Measurements from ENCODE around the gene AOPEP. TPM values are rescaled to one million over a fixed set of nuclear protein-coding genes. Genes with fewer than 3 reads are reported as not detected.

The AOPEP gene
- polyA plus RNA-seq, 1 of the 3 experiments (the other 2 are of a cell fraction) = 54.6 TPM

DNA sequence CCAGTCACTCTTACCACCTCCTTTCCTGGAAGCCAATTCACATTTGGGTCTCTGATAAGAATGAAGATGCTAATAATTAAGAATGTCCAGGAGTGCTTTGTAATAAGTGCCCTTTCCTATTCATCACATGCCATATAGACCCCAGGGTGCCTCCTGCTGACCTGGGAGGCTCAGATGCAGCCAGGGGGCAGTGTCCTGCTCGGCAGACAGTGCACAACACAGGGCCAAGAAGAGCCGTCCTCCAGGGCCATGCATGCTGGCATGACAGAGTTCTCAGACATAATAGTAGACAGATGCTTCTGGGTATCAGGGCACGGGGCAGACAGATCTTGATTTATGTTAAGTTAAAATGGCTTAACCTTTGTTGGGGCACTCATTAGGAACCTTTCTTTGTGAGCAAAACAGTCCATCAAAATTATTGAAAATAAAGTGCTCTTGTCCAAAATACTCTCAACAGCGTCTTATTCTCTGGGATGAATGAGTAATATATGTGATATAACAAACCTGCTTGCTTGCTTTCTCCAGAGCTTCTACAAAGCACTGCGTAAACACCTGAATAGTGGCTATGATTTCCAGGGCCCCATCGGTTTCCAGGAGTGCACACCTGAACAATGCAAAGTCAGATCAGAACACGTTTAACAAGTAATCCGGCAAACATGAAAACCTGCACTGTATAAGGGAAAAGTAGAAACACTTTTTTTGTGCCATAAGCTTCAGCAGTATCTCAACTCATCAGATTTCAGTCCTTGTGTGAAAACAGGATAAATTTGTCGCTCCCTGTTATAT, 398.3 kb downstream of the AOPEP start (continued):
- TF ChIP-seq, protein P1, sequence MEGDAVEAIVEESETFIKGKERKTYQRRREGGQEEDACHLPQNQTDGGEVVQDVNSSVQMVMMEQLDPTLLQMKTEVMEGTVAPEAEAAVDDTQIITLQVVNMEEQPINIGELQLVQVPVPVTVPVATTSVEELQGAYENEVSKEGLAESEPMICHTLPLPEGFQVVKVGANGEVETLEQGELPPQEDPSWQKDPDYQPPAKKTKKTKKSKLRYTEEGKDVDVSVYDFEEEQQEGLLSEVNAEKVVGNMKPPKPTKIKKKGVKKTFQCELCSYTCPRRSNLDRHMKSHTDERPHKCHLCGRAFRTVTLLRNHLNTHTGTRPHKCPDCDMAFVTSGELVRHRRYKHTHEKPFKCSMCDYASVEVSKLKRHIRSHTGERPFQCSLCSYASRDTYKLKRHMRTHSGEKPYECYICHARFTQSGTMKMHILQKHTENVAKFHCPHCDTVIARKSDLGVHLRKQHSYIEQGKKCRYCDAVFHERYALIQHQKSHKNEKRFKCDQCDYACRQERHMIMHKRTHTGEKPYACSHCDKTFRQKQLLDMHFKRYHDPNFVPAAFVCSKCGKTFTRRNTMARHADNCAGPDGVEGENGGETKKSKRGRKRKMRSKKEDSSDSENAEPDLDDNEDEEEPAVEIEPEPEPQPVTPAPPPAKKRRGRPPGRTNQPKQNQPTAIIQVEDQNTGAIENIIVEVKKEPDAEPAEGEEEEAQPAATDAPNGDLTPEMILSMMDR (IDR thresholded peaks at IDR 0.05) = peak; percentile 43; the same call in 1 of the 2 replicates
- TF ChIP-seq, protein P2, sequence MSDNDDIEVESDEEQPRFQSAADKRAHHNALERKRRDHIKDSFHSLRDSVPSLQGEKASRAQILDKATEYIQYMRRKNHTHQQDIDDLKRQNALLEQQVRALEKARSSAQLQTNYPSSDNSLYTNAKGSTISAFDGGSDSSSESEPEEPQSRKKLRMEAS (IDR thresholded peaks at IDR 0.05; ENCODE audit: low read depth) = no peak
- TF ChIP-seq, protein P3, sequence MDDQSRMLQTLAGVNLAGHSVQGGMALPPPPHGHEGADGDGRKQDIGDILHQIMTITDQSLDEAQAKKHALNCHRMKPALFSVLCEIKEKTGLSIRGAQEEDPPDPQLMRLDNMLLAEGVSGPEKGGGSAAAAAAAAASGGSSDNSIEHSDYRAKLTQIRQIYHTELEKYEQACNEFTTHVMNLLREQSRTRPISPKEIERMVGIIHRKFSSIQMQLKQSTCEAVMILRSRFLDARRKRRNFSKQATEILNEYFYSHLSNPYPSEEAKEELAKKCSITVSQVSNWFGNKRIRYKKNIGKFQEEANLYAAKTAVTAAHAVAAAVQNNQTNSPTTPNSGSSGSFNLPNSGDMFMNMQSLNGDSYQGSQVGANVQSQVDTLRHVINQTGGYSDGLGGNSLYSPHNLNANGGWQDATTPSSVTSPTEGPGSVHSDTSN (IDR thresholded peaks at IDR 0.05) = no peak
- peak; percentile 53; the same call in 1 of the 2 replicates for TF ChIP-seq RCOR1 (IDR thresholded peaks at IDR 0.05; ENCODE audit: low read length)
- 0 out of 2 replicates have a peak, but pooled peaks have one; percentile 10 for TF ChIP-seq GATA2 (CRISPR knock-in tag; IDR thresholded peaks at IDR 0.05)
- no peak for TF ChIP-seq JUND (IDR thresholded peaks at IDR 0.05)
- TF ChIP-seq RAD21 (IDR thresholded peaks at IDR 0.05; ENCODE audit: low read length) = peak; percentile 45
- TF ChIP-seq YY1 (IDR thresholded peaks at IDR 0.05; ENCODE audit: low read depth) = no peak
- TF ChIP-seq FOXM1 (IDR thresholded peaks at IDR 0.05; ENCODE audit: low read depth) = no peak
- TF ChIP-seq, protein P4, sequence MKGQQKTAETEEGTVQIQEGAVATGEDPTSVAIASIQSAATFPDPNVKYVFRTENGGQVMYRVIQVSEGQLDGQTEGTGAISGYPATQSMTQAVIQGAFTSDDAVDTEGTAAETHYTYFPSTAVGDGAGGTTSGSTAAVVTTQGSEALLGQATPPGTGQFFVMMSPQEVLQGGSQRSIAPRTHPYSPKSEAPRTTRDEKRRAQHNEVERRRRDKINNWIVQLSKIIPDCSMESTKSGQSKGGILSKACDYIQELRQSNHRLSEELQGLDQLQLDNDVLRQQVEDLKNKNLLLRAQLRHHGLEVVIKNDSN (IDR thresholded peaks at IDR 0.05; ENCODE audit: borderline replicate concordance, low read depth) = no peak
- peak; percentile 80 for TF ChIP-seq MXI1 (IDR thresholded peaks at IDR 0.05; ENCODE audit: low read depth, low read length)

DNA sequence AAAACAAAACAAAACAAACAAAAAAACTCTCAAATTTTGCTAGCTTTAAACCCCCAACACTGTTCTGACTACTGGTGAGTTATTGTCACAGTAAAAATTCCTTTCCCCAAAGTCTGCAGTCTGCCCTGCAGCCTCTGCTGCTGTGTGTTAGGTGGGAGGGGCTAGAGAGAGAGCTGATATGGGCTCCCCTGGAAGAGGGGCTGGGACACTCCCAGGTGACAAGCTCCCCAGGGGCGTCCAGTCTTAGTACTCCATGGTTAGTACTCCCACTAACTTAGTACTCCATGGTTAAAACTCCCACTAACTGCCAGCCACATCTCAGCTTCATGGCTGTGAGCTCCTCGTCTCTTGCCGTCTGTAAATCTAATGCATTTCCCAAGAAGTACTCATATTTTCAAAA, 399.2 kb downstream of the AOPEP start:
- Histone ChIP-seq H3K4me1 (ENCODE audit: control insufficient read depth in 1 of 2, insufficient read depth in 2 of 2, low read depth in 1 of 2, low read length in 1 of 2) (peaks cover 0 to 66% of the 10 kb centered on the region in 2 experiments; a peak in 2 of 4 replicates), H3K9me3 (no peaks in the 10 kb centered on the region), H3K9me2 (no peaks in the 10 kb centered on the region), H3K27ac (ENCODE audit: low read depth in 2 of 2, low read length in 1 of 2) (peak overlapping the region in 1 of 2 experiments; percentile 72; a peak in 2 of 4 replicates), H4K20me1 (ENCODE audit: insufficient read depth) (no peaks in the 10 kb centered on the region), H2AFZ (ENCODE audit: low read depth) (no peak overlapping the region), H3F3A (replicated peaks; ENCODE audit: insufficient read depth) (peaks cover 7% of the 10 kb centered on the region), H3K4me2 (no peak overlapping the region), H3K79me2 (ENCODE audit: insufficient read depth) (no peaks in the 10 kb centered on the region), H3K27me3 (ENCODE audit: insufficient read depth) (no peaks in the 10 kb centered on the region), H3K4me3 (ENCODE audit: low read depth in 2 of 2, low read length in 1 of 2) (no peak overlapping the region), H3K9ac (no peak overlapping the region), H3K36me3 (replicated peaks in 1 of 2; ENCODE audit: control insufficient read depth in 1 of 2, insufficient read depth in 2 of 2, low read length in 1 of 2) (no peaks in the 10 kb centered on the region)
- ChIA-PET CTCF (interaction anchor here (0.7 to 12.5 kb wide), 19 partner anchors 18 to 499 kb away, joined by 3 to 229 read pairs (median 4); no protein-coding TSS in a partner anchor), POLR2A (interaction anchor here (0.9 to 1.1 kb wide), 2 partner anchors 16 to 345 kb away, joined by 3 to 6 read pairs; no protein-coding TSS in a partner anchor)
- WGBS (ENCODE audit: low lambda C conversion rate) = 91% methylated on average over 3 of the region's 3 CpGs
- no peak for DNase-seq
- no peak for TF ChIP-seq RFX5 (IDR thresholded peaks at IDR 0.05; ENCODE audit: low read length)
- no peak for TF ChIP-seq FOXM1 (IDR thresholded peaks at IDR 0.05; ENCODE audit: low read depth)
- TF ChIP-seq NFIC (IDR thresholded peaks at IDR 0.05; ENCODE audit: borderline replicate concordance) = no peak
- no peak for TF ChIP-seq MXI1 (IDR thresholded peaks at IDR 0.05; ENCODE audit: low read depth, low read length)
- no peak for TF ChIP-seq SIN3A (IDR thresholded peaks at IDR 0.05; ENCODE audit: borderline replicate concordance, low read depth, low read length)
- no peak for TF ChIP-seq JUND (IDR thresholded peaks at IDR 0.05)
- no peak for TF ChIP-seq CHD2 (IDR thresholded peaks at IDR 0.05; ENCODE audit: low read length, partially characterized antibody)
- TF ChIP-seq RCOR1 (IDR thresholded peaks at IDR 0.05; ENCODE audit: low read length) = no peak
- TF ChIP-seq, protein P4 (IDR thresholded peaks at IDR 0.05; ENCODE audit: borderline replicate concordance, low read depth) = no peak
- no peak for TF ChIP-seq TAF1 (IDR thresholded peaks at IDR 0.05; ENCODE audit: borderline replicate concordance, low read depth, low read length)
- no peak for TF ChIP-seq TEAD4 (IDR thresholded peaks at IDR 0.05; ENCODE audit: borderline replicate concordance, insufficient read depth)
- no peak for TF ChIP-seq MEF2A (IDR thresholded peaks at IDR 0.05; ENCODE audit: borderline replicate concordance, low read depth)
- TF ChIP-seq, protein P5, sequence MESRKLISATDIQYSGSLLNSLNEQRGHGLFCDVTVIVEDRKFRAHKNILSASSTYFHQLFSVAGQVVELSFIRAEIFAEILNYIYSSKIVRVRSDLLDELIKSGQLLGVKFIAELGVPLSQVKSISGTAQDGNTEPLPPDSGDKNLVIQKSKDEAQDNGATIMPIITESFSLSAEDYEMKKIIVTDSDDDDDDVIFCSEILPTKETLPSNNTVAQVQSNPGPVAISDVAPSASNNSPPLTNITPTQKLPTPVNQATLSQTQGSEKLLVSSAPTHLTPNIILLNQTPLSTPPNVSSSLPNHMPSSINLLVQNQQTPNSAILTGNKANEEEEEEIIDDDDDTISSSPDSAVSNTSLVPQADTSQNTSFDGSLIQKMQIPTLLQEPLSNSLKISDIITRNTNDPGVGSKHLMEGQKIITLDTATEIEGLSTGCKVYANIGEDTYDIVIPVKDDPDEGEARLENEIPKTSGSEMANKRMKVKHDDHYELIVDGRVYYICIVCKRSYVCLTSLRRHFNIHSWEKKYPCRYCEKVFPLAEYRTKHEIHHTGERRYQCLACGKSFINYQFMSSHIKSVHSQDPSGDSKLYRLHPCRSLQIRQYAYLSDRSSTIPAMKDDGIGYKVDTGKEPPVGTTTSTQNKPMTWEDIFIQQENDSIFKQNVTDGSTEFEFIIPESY (IDR thresholded peaks at IDR 0.05; ENCODE audit: borderline replicate concordance, low read depth) = no peak
- TF ChIP-seq FOSL2 (IDR thresholded peaks at IDR 0.05; ENCODE audit: borderline replicate concordance, low read depth) = no peak
- TF ChIP-seq, protein P6, sequence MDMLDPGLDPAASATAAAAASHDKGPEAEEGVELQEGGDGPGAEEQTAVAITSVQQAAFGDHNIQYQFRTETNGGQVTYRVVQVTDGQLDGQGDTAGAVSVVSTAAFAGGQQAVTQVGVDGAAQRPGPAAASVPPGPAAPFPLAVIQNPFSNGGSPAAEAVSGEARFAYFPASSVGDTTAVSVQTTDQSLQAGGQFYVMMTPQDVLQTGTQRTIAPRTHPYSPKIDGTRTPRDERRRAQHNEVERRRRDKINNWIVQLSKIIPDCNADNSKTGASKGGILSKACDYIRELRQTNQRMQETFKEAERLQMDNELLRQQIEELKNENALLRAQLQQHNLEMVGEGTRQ (IDR thresholded peaks at IDR 0.05; ENCODE audit: borderline replicate concordance, low read depth, low read length) = no peak
- no peak for TF ChIP-seq EZH2phosphoT487 (IDR thresholded peaks at IDR 0.05; ENCODE audit: borderline replicate concordance, low read depth)
